HG02981 (cell line): ENCODE results near the gene TXLNB.
A peak's percentile ranks its signal among the peaks of the same experiment; 100 is the strongest.
"Not testable (repeated sequence)": the region's sequence is repeated elsewhere in the genome, so short reads cannot be mapped to it uniquely, and the experiment has no call there.

ENCODE experiments used
- ATAC-seq: cut with Tn5 transposase; IDR thresholded peaks from one replicate; pipeline ENCODE4 v1.9.1; 2021; ENCODE audit warnings: mild to moderate bottlenecking, moderate library complexity; ENCODE audit not compliant: unreplicated experiment

The TXLNB gene

GRCh38 chr6:139240161-139241010, 51.4 kb downstream of the TXLNB start:
- ATAC-seq, result no peak

- no peak for ATAC-seq
Observed at GRCh38 chr6:139239064-139239463, 52.7 kb downstream of the TXLNB start.

GRCh38 chr6:139236105-139236504, 55.7 kb downstream of the TXLNB start:
- no peak for ATAC-seq

GRCh38 chr6:139235661-139236060, 56.1 kb downstream of the TXLNB start:
- no peak for ATAC-seq

GRCh38 chr6:139234193-139234592, 57.6 kb downstream of the TXLNB start:
- ATAC-seq, result not testable (repeated sequence)

GRCh38 chr6:139231206-139231605, 60.6 kb downstream of the TXLNB start:
- ATAC-seq, result no peak

- ATAC-seq, result no peak
Observed at GRCh38 chr6:139230391-139230840, 61.4 kb downstream of the TXLNB start.

- not testable (repeated sequence) for ATAC-seq
Observed at GRCh38 chr6:139228387-139228786, 63.4 kb downstream of the TXLNB start.

GRCh38 chr6:139219746-139220145, 72.1 kb downstream of the TXLNB start:
- ATAC-seq, result no peak

- ATAC-seq, result peak; percentile 100
Observed at GRCh38 chr6:139219271-139219729, 72.5 kb downstream of the TXLNB start.

- not testable (repeated sequence) for ATAC-seq
Observed at GRCh38 chr6:139212460-139212859, 79.3 kb downstream of the TXLNB start.

GRCh38 chr6:139210766-139211165, 81.0 kb downstream of the TXLNB start:
- ATAC-seq, result not testable (repeated sequence)

- ATAC-seq, result no peak
Observed at GRCh38 chr6:139205843-139206242, 86.0 kb downstream of the TXLNB start.

GRCh38 chr6:139204978-139205377, 86.8 kb downstream of the TXLNB start:
- ATAC-seq, result no peak

GRCh38 chr6:139201378-139201777, 90.4 kb downstream of the TXLNB start:
- no peak for ATAC-seq

GRCh38 chr6:139198529-139199288, 93.1 kb downstream of the TXLNB start:
- ATAC-seq, result no peak

GRCh38 chr6:139194740-139195139, 97.1 kb downstream of the TXLNB start:
- no peak for ATAC-seq
